DMS114 treated with DMSO at 0.1 percent for 48 hours (cell line): ENCODE results near the gene ACSL3.
"Not testable (repeated sequence)": the region's sequence is repeated elsewhere in the genome, so short reads cannot be mapped to it uniquely, and the experiment has no call there.

ENCODE experiments used
- DNase-seq: peaks from one replicate; lab custom pipeline; 2025; ENCODE audit not compliant: unreplicated experiment; lab: John Stamatoyannopoulos, UW

ACSL3 gene

GRCh38 chr2:222907790-222908441 lies 47.1 kb downstream of the ACSL3 start:
- DNase-seq: no peak

GRCh38 chr2:222909286-222909685 lies 48.5 kb downstream of the ACSL3 start:
- DNase-seq: no peak

- no peak for DNase-seq
Observed at GRCh38 chr2:222912117-222912516, 51.3 kb downstream of the ACSL3 start.

- DNase-seq: no peak
Observed at GRCh38 chr2:222912776-222913175, 51.9 kb downstream of the ACSL3 start.

GRCh38 chr2:222915092-222915957 lies 54.5 kb downstream of the ACSL3 start:
- no peak for DNase-seq

GRCh38 chr2:222916229-222917197 lies 55.7 kb downstream of the ACSL3 start:
- DNase-seq: no peak

- DNase-seq: not testable (repeated sequence)
Observed at GRCh38 chr2:222917212-222917611, 56.4 kb downstream of the ACSL3 start.

- DNase-seq: no peak
Observed at GRCh38 chr2:222919841-222920526, 59.1 kb downstream of the ACSL3 start.

DNA sequence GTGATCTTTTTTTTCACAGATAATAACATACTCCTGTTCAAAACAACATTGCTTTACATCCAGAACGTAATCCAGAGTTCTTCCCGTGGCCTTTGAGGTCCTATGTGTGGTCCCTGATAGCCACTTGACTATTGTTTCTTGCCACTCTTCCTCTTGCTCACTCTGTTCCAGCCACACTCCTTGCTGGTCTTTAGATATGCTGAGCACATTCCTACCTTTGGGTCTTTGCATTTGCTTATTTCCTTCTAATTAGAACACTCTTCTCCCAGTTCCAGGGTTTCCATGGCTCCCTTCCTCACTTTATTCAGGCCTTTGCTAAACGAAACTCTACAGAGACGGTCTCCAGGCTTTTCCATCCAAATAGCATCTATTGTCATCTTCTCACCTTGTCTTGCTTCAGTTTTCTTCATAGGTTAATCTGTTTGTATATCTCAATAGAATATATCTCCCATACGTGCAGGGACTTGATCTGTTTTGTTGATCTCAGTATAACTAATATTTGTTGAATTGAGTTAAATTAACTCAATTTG lies 59.9 kb downstream of the ACSL3 start:
- no peak for DNase-seq

DNA sequence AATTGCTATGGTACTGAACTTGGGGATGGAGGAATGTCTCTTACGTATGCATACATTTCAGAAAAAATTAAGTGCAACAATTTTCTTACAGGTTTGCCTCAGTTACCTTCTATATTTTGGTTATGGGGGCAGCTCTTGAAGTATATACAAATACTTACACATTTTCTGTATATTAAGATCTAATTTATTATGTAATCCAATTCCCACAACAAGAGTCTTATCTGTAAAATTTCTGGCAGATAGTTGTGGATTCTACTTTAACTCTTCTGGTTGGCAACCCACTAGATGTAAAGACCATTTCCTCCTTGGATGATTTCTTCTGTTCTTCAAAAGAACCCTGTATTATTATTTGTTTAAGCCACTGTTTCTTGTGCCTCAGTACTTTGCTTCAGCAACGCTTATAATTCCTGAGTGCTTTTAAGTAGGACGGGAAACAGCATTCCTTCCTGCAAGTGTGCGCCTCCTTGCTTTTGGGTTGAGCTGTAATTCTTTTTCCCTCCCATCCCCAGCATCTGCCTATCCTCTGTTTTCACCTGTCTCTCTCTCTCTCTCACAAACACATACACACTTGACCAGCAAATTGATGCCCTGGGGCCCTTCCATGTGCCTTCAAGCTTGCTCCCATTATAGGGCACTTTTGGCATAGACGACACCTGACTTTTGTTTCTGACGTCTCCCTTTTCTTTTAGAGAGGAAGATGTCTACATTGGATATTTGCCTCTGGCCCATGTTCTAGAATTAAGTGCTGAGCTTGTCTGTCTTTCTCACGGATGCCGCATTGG lies 61.4 kb downstream of the ACSL3 start:
- no peak for DNase-seq

DNA sequence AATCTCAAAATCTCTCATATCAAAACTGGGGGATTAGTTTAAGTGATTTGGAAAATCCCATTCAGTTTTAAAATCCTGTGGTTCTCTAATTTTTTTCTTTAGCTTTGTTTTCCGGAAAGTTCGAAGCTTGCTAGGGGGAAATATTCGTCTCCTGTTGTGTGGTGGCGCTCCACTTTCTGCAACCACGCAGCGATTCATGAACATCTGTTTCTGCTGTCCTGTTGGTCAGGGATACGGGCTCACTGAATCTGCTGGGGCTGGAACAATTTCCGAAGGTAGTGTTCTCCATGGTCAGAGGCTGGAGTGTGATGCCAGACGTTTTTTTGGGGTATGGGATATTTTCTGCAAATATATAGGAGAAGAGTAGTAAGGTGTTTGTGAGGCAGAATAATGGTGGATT lies 66.1 kb downstream of the ACSL3 start:
- no peak for DNase-seq

DNA sequence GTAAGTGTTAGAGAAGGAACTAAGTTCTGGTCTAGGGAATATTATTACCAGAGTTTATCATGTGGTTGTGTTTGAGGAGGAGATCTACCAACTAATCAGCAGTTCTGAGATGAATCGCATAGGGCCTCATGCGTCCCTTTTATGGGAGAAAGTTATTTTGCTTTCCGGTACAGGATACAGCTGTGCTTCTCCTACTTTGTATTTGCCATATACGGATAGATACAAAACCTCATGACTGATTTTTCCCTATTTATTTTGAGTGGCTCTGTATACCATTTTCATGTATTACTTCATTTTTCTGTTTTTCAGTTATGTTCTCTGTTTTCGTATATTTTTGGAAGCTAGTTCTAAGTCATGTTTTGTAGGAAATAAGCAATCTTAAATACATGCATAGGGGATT lies 66.8 kb downstream of the ACSL3 start:
- no peak for DNase-seq

DNA sequence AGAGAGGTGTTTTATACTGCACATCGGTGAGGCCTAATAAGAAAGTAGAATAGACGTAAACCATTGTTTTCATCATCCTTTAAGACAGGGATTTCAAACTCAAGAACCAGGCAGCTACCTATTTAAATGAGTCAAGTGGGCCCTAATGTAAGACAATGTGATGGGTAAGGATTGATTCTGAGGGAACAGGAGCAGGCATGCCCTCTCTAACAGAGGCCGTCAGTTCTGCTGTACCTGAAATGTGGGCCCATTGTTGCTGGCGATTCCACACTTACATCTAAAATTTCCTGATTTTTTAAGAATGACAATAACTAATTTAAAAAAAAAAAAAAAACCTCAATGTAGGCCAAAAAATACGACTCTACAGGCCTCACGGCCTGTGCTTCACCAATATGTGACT lies 67.5 kb downstream of the ACSL3 start:
- DNase-seq: no peak

DNA sequence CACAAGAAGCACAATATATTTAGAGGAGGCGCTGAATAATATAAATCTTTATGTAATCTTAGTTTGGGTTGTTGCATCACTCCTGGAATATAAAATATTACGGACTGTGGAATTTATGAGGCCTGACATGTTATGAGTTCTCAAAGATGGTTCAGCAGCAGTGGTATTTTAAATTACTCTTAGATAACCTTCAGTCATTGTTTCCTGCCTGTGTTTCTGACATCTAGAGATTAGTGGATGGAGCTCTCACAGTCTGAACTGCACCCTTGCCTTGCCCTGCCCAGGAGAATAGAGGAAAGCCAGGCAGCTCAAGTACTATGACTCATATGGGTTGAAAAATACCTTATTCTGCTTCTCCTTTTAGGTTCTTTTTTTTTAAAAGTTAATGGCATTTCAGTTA lies 70.0 kb downstream of the ACSL3 start:
- no peak for DNase-seq

DNA sequence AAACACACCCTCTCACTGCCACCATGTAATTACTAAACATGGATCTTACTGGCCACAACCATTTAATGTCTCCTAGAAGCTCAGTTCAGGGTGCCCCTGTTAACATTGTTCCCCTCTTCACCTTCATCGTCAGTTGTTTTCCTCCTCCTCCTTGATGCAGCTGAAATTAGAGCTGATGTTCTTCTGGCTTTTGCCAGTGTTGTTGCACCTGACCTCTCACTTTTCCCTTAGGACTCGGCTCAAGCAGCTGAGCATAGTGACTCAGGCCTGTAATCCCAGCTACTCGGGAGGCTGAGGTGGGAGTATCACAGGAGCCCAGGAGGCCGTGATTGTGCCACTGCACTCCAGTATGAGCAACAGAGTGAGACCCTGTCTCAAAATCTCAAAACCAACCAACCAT lies 70.8 kb downstream of the ACSL3 start:
- no peak for DNase-seq

- DNase-seq: no peak
Observed at GRCh38 chr2:222933458-222933857, 72.6 kb downstream of the ACSL3 start.

DNA sequence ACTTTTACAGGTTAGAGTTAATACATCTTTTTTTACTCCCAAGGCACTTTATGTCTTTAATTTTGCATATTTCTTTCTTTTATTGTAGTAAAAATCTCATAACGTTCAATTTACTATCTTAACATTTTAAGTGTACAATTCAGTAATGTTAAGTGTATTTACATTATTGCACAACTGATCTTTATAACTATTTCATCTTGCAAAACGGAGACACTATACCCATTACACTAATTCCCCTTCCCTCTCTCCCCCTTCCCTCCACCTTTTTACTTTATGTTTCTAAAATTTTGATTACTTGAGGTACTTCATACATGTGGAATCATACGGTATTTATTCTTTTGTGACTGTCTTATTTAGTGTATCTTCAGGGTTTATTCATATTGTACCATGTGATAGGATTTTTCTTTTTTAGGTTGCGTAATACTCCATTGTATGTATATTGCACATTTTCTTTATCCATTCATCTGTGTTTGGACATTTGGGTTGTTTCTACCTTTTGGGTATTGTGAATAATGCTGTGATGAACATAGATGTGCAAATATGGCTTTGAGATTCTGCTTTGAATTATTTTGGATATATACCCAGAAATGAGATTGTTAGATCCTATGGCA lies 75.0 kb downstream of the ACSL3 start:
- no peak for DNase-seq

DNA sequence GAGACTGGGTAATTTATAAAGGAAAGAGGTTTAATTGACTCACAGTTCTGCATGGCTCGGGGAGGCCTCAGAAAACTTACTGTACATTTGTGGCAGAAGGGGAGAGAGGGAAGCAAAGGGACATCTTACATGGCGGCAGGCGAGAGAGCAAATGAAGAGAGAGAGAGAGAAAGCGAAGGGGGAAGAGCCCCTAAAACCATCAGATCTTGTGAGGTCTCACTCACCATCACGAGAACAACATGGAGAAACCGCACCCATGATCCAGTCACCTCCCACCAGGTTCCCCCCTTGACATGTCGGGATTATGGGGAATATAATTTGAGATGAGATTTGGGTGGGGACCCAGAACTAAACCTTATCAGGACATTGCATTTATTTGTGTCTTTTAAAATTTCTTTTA lies 75.9 kb downstream of the ACSL3 start:
- no peak for DNase-seq

- DNase-seq: no peak
Observed at GRCh38 chr2:222938327-222938726, 77.5 kb downstream of the ACSL3 start.
